Renal cortical epithelial cell (primary cell): ENCODE measurements around the gene SH3RF1. TPM values are rescaled to one million over a fixed set of nuclear protein-coding genes. Genes with fewer than 3 reads are reported as not detected.

Experiments
- DNase-seq: peaks from one replicate; pipeline ENCODE4 v3.0.0-alpha.2; 2011; ENCODE audit warnings: low read depth
- total RNA-seq: library from RNA; depleted of rRNA; stranded (reverse); fragments of >200 nt; gene quantifications from 2 replicates; pipeline ENCODE4 v1.2.3, GENCODE V29; 2014

Gene SH3RF1
- total RNA-seq, 1 donor from 2014 or later, result 12.7 TPM

DNA sequence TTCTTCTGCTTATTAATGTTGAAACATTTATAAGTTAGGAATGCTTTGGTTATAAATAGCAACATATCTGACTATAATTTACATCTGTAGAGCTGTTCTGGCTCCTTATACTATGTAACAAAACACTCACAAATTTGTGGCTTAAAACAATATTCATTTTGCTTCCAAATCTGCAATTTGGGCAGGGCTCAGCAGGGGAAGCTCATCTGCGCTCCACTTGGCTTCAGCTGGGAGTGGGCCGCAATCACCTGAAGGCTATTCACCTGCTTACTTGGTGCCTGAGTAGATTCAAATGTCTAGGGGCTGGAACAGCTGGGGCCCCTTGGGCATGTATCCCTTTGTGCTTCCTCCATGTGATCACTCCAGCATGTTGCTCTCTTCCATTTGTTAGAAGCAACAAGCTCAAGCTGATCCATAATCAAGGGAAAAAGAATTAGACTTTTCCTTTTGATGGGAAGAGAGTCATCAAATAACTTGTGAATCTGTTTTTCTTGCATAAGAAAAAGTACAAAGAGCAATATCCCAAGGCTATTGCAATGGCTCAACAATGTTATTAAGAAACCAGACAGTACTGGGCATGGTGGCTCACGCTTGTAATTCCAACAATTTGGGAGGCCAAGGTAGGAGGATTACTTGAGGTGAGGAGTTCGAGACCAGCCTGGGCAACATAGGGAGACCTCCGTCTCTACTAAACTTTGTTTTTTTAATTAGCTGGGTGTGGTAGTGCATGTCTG lies 225.9 kb downstream of the SH3RF1 start:
- DNase-seq, result no peak
